PFSK-1 (cell line): ENCODE results near the gene UBA1.

ENCODE experiments used
- POLR2AphosphoS5 ChIP-seq: IDR thresholded peaks from 2 replicates; pipeline ENCODE4 v1.6.1; 2012; ENCODE audit warnings: low read depth, mild to moderate bottlenecking, control low read depth, low read length, moderate library complexity
- SIN3A ChIP-seq: IDR thresholded peaks from 2 replicates; pipeline ENCODE4 v1.6.1; 2012; ENCODE audit warnings: mild to moderate bottlenecking, low read length, moderate library complexity, borderline replicate concordance; ENCODE audit not compliant: insufficient read depth
- TAF1 ChIP-seq: IDR thresholded peaks from 2 replicates; pipeline ENCODE4 v1.6.1; 2012; ENCODE audit warnings: low read length, control low read depth, borderline replicate concordance; ENCODE audit not compliant: insufficient read depth
- TF ChIP-seq, protein P1 (sequence below), 2 experiments: IDR thresholded peaks; 2 replicates each; pipeline versions ENCODE4 v1.6.1 to v1.8.0; 2011 to 2012; ENCODE audit warnings: low read depth in 2 of 2, low read length in 2 of 2, control low read depth in 1 of 2, inconsistent platforms in 1 of 2, mild to moderate bottlenecking in 1 of 2, moderate library complexity in 1 of 2; ENCODE audit not compliant: insufficient read depth in 1 of 2

DNA sequence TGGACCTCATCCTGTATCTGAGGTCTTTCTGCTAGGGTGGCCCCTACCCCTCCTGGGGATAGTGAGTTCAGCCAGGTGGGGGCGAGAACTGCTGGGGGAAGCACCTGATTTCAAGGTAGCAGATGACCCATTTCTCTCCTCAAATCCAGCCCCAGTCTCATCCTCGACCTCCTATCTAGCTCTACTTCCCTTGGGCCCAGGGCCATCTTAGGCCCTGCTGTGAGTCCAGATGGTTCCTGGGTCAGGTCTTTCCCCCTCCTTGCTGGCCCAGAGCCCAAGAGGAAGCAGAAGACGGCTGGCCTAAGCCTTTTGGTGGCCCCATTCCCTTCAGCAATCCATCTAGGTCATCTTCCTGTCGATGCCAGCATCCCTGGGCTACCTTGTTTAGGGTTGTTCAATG is 28.1 kb downstream of the UBA1 start:
- TF ChIP-seq, protein P1, sequence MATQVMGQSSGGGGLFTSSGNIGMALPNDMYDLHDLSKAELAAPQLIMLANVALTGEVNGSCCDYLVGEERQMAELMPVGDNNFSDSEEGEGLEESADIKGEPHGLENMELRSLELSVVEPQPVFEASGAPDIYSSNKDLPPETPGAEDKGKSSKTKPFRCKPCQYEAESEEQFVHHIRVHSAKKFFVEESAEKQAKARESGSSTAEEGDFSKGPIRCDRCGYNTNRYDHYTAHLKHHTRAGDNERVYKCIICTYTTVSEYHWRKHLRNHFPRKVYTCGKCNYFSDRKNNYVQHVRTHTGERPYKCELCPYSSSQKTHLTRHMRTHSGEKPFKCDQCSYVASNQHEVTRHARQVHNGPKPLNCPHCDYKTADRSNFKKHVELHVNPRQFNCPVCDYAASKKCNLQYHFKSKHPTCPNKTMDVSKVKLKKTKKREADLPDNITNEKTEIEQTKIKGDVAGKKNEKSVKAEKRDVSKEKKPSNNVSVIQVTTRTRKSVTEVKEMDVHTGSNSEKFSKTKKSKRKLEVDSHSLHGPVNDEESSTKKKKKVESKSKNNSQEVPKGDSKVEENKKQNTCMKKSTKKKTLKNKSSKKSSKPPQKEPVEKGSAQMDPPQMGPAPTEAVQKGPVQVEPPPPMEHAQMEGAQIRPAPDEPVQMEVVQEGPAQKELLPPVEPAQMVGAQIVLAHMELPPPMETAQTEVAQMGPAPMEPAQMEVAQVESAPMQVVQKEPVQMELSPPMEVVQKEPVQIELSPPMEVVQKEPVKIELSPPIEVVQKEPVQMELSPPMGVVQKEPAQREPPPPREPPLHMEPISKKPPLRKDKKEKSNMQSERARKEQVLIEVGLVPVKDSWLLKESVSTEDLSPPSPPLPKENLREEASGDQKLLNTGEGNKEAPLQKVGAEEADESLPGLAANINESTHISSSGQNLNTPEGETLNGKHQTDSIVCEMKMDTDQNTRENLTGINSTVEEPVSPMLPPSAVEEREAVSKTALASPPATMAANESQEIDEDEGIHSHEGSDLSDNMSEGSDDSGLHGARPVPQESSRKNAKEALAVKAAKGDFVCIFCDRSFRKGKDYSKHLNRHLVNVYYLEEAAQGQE (IDR thresholded peaks at IDR 0.05; ENCODE audit: insufficient read depth in 1 of 2, low read depth in 2 of 2, low read length in 2 of 2): no peak
- no peak for TF ChIP-seq TAF1
- no peak for TF ChIP-seq SIN3A
- TF ChIP-seq POLR2AphosphoS5: no peak
